SK-N-SH treated with all-trans-retinoic acid at 6 μM for 48 hours (cell line): ENCODE results near the gene CXXC5.

Experiments
- ARNTL ChIP-seq: fragments of 450-650 bp; formaldehyde crosslinking; IDR thresholded peaks from 2 replicates; pipeline ENCODE4 v1.5.0; 2020; ENCODE audit warnings: low read depth, mild to moderate bottlenecking, moderate library complexity, borderline replicate concordance
- BACH2 ChIP-seq: fragments of 250-450 bp; sonication (Bioruptor Pico); IDR thresholded peaks from 2 replicates; pipeline ENCODE4 v1.9.0; 2021; ENCODE audit warnings: mild to moderate bottlenecking, borderline replicate concordance
- RARB ChIP-seq: fragments of 250-450 bp; sonication (Bioruptor Pico); IDR thresholded peaks from 2 replicates; pipeline ENCODE4 v1.8.0; 2021; ENCODE audit warnings: mild to moderate bottlenecking, moderate library complexity
- SNAI2 ChIP-seq: fragments of 250-450 bp; sonication (Bioruptor Pico); IDR thresholded peaks from 2 replicates; pipeline ENCODE4 v1.5.0; 2020; ENCODE audit warnings: mild to moderate bottlenecking, moderate library complexity
- TCF4 ChIP-seq: fragments of 250-450 bp; sonication (Bioruptor Pico); IDR thresholded peaks from 2 replicates; pipeline ENCODE4 v1.8.0; 2021; ENCODE audit warnings: mild to moderate bottlenecking, moderate library complexity, borderline replicate concordance
- TOX ChIP-seq: fragments of 250-450 bp; sonication (Bioruptor Pico); IDR thresholded peaks from 2 replicates; pipeline ENCODE4 v1.8.0; 2021; ENCODE audit warnings: mild to moderate bottlenecking, moderate library complexity, borderline replicate concordance
- ZC3H10 ChIP-seq: fragments of 250-450 bp; sonication (Bioruptor Pico); IDR thresholded peaks from 2 replicates; pipeline ENCODE4 v1.5.1; 2021; ENCODE audit warnings: mild to moderate bottlenecking, moderate library complexity
- ZFP3 ChIP-seq: fragments of 250-450 bp; sonication (Bioruptor Pico); IDR thresholded peaks from 2 replicates; pipeline ENCODE4 v1.5.0; 2020; ENCODE audit warnings: mild to moderate bottlenecking, moderate library complexity
- ZFP30 ChIP-seq: fragments of 450-650 bp; formaldehyde crosslinking; IDR thresholded peaks from 2 replicates; pipeline ENCODE4 v1.5.0; 2022; ENCODE audit warnings: mild to moderate bottlenecking, moderate library complexity
- ZNF565 ChIP-seq: fragments of 450-650 bp; formaldehyde crosslinking; conservative IDR thresholded peaks from 2 replicates; pipeline ENCODE4 v1.5.0; 2020; ENCODE audit warnings: low read depth, mild to moderate bottlenecking, moderate library complexity
- ZNF8 ChIP-seq: fragments of 450-650 bp; formaldehyde crosslinking; IDR thresholded peaks from 2 replicates; pipeline ENCODE4 v1.5.0; 2020; ENCODE audit warnings: mild to moderate bottlenecking, moderate library complexity
- TF ChIP-seq, protein P1 (sequence below): fragments of 250-450 bp; sonication (Bioruptor Pico); IDR thresholded peaks from 2 replicates; pipeline ENCODE4 v1.8.0; 2020; ENCODE audit warnings: mild to moderate bottlenecking, moderate library complexity, borderline replicate concordance

DNA sequence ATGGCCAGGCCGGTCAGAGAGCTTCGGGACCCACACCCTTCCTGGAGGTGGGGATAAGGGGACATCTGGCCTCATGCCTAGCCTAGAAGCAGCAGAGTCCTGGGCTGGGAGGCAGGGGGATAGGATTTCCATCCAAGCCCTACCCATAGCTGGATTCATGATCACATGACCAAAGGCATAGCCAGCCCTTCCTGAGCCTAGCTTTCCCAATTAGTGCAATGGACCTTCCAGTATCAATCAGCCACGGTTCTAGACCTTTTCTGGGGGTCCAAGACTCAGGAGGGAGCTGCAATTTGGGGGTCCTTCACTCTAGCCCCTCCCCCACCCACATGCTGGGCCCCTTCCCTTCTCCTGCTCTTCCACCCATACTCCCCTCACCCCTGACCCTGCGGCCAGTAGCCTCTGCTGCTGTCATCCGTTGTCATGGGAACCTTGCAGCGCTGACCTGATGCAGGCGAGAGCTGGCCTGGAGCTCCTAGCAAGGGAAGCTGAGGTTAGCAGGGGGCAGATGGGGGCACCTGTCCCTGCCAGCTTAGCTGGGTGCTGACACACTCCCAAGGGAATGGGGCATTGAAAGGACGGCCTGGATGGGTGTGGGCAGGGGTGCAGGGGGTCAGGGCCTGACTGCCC is 44.6 kb downstream of the CXXC5 start:
- no peak for TF ChIP-seq BACH2 (CRISPR knock-in tag)
- TF ChIP-seq TOX (CRISPR knock-in tag), result no peak
- no peak for TF ChIP-seq ZNF565 (CRISPR knock-in tag)
- TF ChIP-seq TCF4 (CRISPR knock-in tag), result no peak
- no peak for TF ChIP-seq ARNTL
- no peak for TF ChIP-seq ZC3H10
- TF ChIP-seq SNAI2, result no peak
- no peak for TF ChIP-seq ZFP3 (CRISPR knock-in tag)
- TF ChIP-seq ZNF8 (CRISPR knock-in tag), result no peak
- no peak for TF ChIP-seq RARB
- no peak for TF ChIP-seq ZFP30 (CRISPR knock-in tag)
- TF ChIP-seq, protein P1, sequence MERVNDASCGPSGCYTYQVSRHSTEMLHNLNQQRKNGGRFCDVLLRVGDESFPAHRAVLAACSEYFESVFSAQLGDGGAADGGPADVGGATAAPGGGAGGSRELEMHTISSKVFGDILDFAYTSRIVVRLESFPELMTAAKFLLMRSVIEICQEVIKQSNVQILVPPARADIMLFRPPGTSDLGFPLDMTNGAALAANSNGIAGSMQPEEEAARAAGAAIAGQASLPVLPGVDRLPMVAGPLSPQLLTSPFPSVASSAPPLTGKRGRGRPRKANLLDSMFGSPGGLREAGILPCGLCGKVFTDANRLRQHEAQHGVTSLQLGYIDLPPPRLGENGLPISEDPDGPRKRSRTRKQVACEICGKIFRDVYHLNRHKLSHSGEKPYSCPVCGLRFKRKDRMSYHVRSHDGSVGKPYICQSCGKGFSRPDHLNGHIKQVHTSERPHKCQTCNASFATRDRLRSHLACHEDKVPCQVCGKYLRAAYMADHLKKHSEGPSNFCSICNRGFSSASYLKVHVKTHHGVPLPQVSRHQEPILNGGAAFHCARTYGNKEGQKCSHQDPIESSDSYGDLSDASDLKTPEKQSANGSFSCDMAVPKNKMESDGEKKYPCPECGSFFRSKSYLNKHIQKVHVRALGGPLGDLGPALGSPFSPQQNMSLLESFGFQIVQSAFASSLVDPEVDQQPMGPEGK (CRISPR knock-in tag), result no peak
